A549 (cell line): ENCODE data around the gene OR51D1.

ENCODE experiments used
- CTCF ChIP-seq: fragments of >200 bp; sonication (Bioruptor Twin); formaldehyde crosslinking; IDR thresholded peaks from 3 replicates; pipeline ENCODE4 v1.5.1; 2016
- EHMT2 ChIP-seq: fragments of 200-600 bp; sonication (generic); IDR thresholded peaks from 2 replicates; pipeline ENCODE4 v1.6.1; 2016; ENCODE audit warnings: antibody characterized with exemption, low read depth, mild to moderate bottlenecking, moderate library complexity
- EP300 ChIP-seq, 2 experiments: fragments of >200 bp; sonication (Bioruptor Twin); formaldehyde crosslinking; IDR thresholded peaks; 2 replicates in 1 of 2; 3 replicates in 1 of 2; pipeline ENCODE4 v1.6.1; 2016 to 2017
- ESRRA ChIP-seq: fragments of 150-350 bp; IDR thresholded peaks from 2 replicates; pipeline ENCODE4 v1.6.1; 2014; ENCODE audit warnings: mild to moderate bottlenecking, low read length, borderline replicate concordance
- HOXA7 ChIP-seq: fragments of 250-450 bp; sonication (Bioruptor Pico); IDR thresholded peaks from 2 replicates; pipeline ENCODE4 v1.5.0; 2020; ENCODE audit warnings: mild to moderate bottlenecking, moderate library complexity
- JUN ChIP-seq, 2 experiments: fragments of >200 bp; sonication (Bioruptor Twin); formaldehyde crosslinking; IDR thresholded peaks; 2 replicates in 1 of 2; 3 replicates in 1 of 2; pipeline ENCODE4 v1.6.1; 2016 to 2017
- MAFK ChIP-seq: fragments of 450-650 bp; IDR thresholded peaks from 2 replicates; pipeline ENCODE4 v1.6.1; 2014; ENCODE audit not compliant: partially characterized antibody
- MAZ ChIP-seq: fragments of 150-350 bp; IDR thresholded peaks from 2 replicates; pipeline ENCODE4 v1.6.1; 2014; ENCODE audit warnings: antibody characterized with exemption, low read depth, low read length, borderline replicate concordance
- MYC ChIP-seq: IDR thresholded peaks from 2 replicates; pipeline ENCODE4 v1.6.1; 2012; ENCODE audit warnings: mild to moderate bottlenecking, inconsistent platforms, low read length, improper control_type of control experiment, borderline replicate concordance
- NPAS2 ChIP-seq: fragments of 250-450 bp; sonication (Bioruptor Pico); IDR thresholded peaks from 2 replicates; pipeline ENCODE4 v1.8.0; 2022; ENCODE audit warnings: mild to moderate bottlenecking, moderate library complexity, borderline replicate concordance
- POLR2A ChIP-seq: IDR thresholded peaks from 2 replicates; pipeline ENCODE4 v1.6.1; 2012; ENCODE audit warnings: mild to moderate bottlenecking, low read length
- RAD21 ChIP-seq, 2 experiments: fragments of >200 bp in 1 of 2; sonication (Bioruptor Twin) in 1 of 2; formaldehyde crosslinking in 1 of 2; IDR thresholded peaks in 1 of 2; conservative IDR thresholded peaks in 1 of 2; 2 replicates in 1 of 2; 3 replicates in 1 of 2; pipeline ENCODE4 v1.6.1; 2012 to 2018; ENCODE audit warnings: inconsistent platforms in 1 of 2
- ZC3H11A ChIP-seq: fragments of 450-650 bp; IDR thresholded peaks from 2 replicates; pipeline ENCODE4 v1.6.1; 2014; ENCODE audit warnings: antibody characterized with exemption, mild to moderate bottlenecking
- ZFP36 ChIP-seq: fragments of 450-650 bp; IDR thresholded peaks from 2 replicates; pipeline ENCODE4 v1.6.1; 2014; ENCODE audit warnings: borderline replicate concordance; ENCODE audit not compliant: partially characterized antibody

- no peak for TF ChIP-seq CTCF
- no peak for TF ChIP-seq ZC3H11A
- TF ChIP-seq ESRRA = no peak
- TF ChIP-seq NPAS2 = no peak
- no peak for TF ChIP-seq ZFP36
- no peak for TF ChIP-seq HOXA7
- no peak for TF ChIP-seq EP300 (IDR thresholded peaks at IDR 0.05)
- TF ChIP-seq EHMT2 = no peak
- no peak for TF ChIP-seq JUN (IDR thresholded peaks at IDR 0.05)
- TF ChIP-seq MYC = no peak
- no peak for TF ChIP-seq MAZ
- TF ChIP-seq POLR2A = no peak
- TF ChIP-seq MAFK = no peak
- no peak for TF ChIP-seq RAD21 (conservative IDR thresholded peaks at IDR 0.05 in 1 of 2, IDR thresholded peaks at IDR 0.05 in 1 of 2)
Measured at GRCh38 chr11:4680341-4680740, 43.1 kb downstream of the OR51D1 start.
